ENCODE results near the gene A2ML1.
"Not testable (repeated sequence)": the region's sequence is repeated elsewhere in the genome, so short reads cannot be mapped to it uniquely, and the experiment has no call there.

A2ML1 gene

DNA sequence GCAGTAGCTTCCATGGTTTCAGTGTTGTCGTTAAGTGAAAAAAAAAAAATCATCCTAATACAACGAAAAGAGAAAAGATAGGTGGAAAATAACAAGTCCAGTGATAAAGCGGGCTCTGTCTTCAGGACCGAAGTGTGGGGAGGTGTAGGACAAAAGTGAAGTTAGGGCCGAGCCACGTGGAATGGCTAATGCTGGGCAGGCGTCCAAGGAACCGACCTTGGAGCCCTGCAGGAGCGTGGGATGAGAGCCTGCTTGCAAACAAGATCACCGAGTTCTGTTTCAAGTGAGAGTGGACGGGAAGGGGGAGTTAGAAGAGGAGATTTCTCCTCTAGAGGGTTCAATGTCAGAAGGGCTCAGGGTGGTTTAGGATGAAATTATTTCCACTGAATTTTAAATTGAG is 22.2 kb downstream of the A2ML1 start:
- in situ Hi-C loops (cut with MboI; ENCODE audit: low sequenced_read_pairs, unreplicated experiment): no loop called here
- DNase-seq (ENCODE audit: low spot score): no peak
- TF ChIP-seq, protein P1, sequence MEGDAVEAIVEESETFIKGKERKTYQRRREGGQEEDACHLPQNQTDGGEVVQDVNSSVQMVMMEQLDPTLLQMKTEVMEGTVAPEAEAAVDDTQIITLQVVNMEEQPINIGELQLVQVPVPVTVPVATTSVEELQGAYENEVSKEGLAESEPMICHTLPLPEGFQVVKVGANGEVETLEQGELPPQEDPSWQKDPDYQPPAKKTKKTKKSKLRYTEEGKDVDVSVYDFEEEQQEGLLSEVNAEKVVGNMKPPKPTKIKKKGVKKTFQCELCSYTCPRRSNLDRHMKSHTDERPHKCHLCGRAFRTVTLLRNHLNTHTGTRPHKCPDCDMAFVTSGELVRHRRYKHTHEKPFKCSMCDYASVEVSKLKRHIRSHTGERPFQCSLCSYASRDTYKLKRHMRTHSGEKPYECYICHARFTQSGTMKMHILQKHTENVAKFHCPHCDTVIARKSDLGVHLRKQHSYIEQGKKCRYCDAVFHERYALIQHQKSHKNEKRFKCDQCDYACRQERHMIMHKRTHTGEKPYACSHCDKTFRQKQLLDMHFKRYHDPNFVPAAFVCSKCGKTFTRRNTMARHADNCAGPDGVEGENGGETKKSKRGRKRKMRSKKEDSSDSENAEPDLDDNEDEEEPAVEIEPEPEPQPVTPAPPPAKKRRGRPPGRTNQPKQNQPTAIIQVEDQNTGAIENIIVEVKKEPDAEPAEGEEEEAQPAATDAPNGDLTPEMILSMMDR (IDR thresholded peaks at IDR 0.05; ENCODE audit: borderline replicate concordance, control extremely low read depth, extremely low read depth, insufficient read depth, missing control alignments): no peak

DNA sequence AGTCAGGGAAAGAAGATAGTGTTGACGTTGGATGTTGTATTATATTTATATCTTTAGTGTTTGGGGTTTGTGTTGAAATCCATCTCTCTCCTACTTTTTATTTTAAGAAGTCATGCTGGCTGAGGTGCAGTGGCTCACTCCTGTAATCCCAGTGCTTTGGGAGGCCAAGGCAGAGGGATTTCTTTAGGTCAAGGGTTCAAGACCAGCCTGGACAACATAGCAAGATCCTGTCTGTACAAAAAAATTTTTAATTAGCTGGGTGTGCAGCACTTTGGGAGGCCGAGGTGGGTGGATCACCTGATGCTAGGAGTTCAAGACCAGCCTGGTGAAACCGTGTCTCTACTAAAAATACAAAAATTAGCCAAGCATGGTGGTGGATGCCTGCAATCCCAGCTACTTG is 23.9 kb downstream of the A2ML1 start:
- in situ Hi-C loops (cut with MboI; ENCODE audit: low sequenced_read_pairs, unreplicated experiment): no loop called here
- DNase-seq (ENCODE audit: low spot score): no peak
- TF ChIP-seq, protein P1 (IDR thresholded peaks at IDR 0.05; ENCODE audit: borderline replicate concordance, control extremely low read depth, extremely low read depth, insufficient read depth, missing control alignments): no peak

DNA sequence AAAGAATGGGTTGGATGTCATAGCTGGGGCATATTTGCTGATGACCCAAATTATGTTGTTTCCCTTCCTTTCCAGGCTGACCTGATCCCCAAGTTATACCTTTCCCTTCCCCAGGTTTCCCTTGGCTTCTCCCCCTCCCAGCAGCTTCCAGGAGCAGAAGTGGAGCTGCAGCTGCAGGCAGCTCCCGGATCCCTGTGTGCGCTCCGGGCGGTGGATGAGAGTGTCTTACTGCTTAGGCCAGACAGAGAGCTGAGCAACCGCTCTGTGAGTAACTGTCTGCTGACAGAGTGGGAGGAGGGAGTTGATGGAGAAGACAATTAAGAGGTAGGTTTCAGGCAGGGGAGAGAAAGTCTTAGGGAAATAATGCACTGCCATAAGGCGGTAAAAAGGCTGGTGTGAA is 25.0 kb downstream of the A2ML1 start:
- TF ChIP-seq, protein P1 (IDR thresholded peaks at IDR 0.05; ENCODE audit: borderline replicate concordance, control extremely low read depth, extremely low read depth, insufficient read depth, missing control alignments): no peak
- in situ Hi-C loops (cut with MboI; ENCODE audit: low sequenced_read_pairs, unreplicated experiment): no loop called here
- no peak for DNase-seq (ENCODE audit: low spot score)

- TF ChIP-seq, protein P1 (IDR thresholded peaks at IDR 0.05; ENCODE audit: borderline replicate concordance, control extremely low read depth, extremely low read depth, insufficient read depth, missing control alignments): no peak
- in situ Hi-C loops (cut with MboI; ENCODE audit: low sequenced_read_pairs, unreplicated experiment): no loop called here
- no peak for DNase-seq (ENCODE audit: low spot score)
Observed at GRCh38 chr12:8849876-8850275, 27.5 kb downstream of the A2ML1 start.

GRCh38 chr12:8852119-8852518 is 29.7 kb downstream of the A2ML1 start:
- no peak for DNase-seq (ENCODE audit: low spot score)
- TF ChIP-seq, protein P1 (IDR thresholded peaks at IDR 0.05; ENCODE audit: borderline replicate concordance, control extremely low read depth, extremely low read depth, insufficient read depth, missing control alignments): no peak
- in situ Hi-C loops (cut with MboI; ENCODE audit: low sequenced_read_pairs, unreplicated experiment): no loop called here

- in situ Hi-C loops (cut with MboI; ENCODE audit: low sequenced_read_pairs, unreplicated experiment): no loop called here
- DNase-seq (ENCODE audit: low spot score): no peak
- TF ChIP-seq, protein P1 (IDR thresholded peaks at IDR 0.05; ENCODE audit: borderline replicate concordance, control extremely low read depth, extremely low read depth, insufficient read depth, missing control alignments): no peak
Observed at GRCh38 chr12:8855891-8856290, 33.5 kb downstream of the A2ML1 start.

GRCh38 chr12:8859448-8859847 is 37.0 kb downstream of the A2ML1 start:
- in situ Hi-C loops (cut with MboI; ENCODE audit: low sequenced_read_pairs, unreplicated experiment); DNase-seq (ENCODE audit: low spot score): not testable (repeated sequence)

All from GM13976 (cell line).